Measurements from ENCODE around the gene FLNB. TPM values are rescaled to one million over a fixed set of nuclear protein-coding genes. Genes with fewer than 3 reads are reported as not detected.
"Not testable (repeated sequence)": the region's sequence is repeated elsewhere in the genome, so short reads cannot be mapped to it uniquely, and the experiment has no call there.

The FLNB gene
- total and polyA plus RNA-seq, 3 experiments from 2014 or later: 11.5 to 12.8 (median 12.2) TPM

GRCh38 chr3:57986261-57986660 is 22.0 kb upstream of the FLNB start:
- Mint-ChIP-seq H3K4me3 (no peak overlapping the region), H3K36me3 (no peaks in the 10 kb centered on the region), H3K27me3 (no peaks in the 10 kb centered on the region), H3K4me1 (peaks cover 10 to 11% (median 11%) of the 10 kb centered on the region in 3 donors), H3K9me3 (no peaks in the 10 kb centered on the region), H3K27ac (no peak overlapping the region)
- CTCF ChIA-PET: no interaction called here
- Histone ChIP-seq H3K36me3 (ENCODE audit: insufficient read depth, low read length) (no peaks in the 10 kb centered on the region), H3K9me3 (ENCODE audit: low read length) (no peaks in the 10 kb centered on the region), H3K27me3 (ENCODE audit: insufficient read depth, low read length, poor library complexity, severe bottlenecking) (no peaks in the 10 kb centered on the region), H3K4me3 (ENCODE audit: low read length) (no peak overlapping the region), H3K4me1 (ENCODE audit: insufficient read depth, low read length) (peaks cover 12% of the 10 kb centered on the region), H3K27ac (ENCODE audit: low read depth, low read length) (no peak overlapping the region)
- DNase-seq: no peak
- POLR2A ChIA-PET: no interaction called here

GRCh38 chr3:57989198-57989597 is 19.0 kb upstream of the FLNB start:
- H3K27me3 ChIP-seq (ENCODE audit: insufficient read depth, low read length, poor library complexity, severe bottlenecking); POLR2A ChIA-PET; H3K4me3 ChIP-seq (ENCODE audit: low read length); H3K4me3 Mint-ChIP-seq; H3K9me3 Mint-ChIP-seq; DNase-seq; H3K27ac ChIP-seq (ENCODE audit: low read depth, low read length); H3K27ac Mint-ChIP-seq; CTCF ChIA-PET; H3K27me3 Mint-ChIP-seq; H3K36me3 Mint-ChIP-seq; H3K9me3 ChIP-seq (ENCODE audit: low read length); H3K4me1 ChIP-seq (ENCODE audit: insufficient read depth, low read length); H3K36me3 ChIP-seq (ENCODE audit: insufficient read depth, low read length); H3K4me1 Mint-ChIP-seq: not testable (repeated sequence)

- Mint-ChIP-seq H3K27me3 (no peaks in the 10 kb centered on the region), H3K27ac (no peak overlapping the region), H3K9me3 (no peaks in the 10 kb centered on the region), H3K4me1 (no peaks in the 10 kb centered on the region), H3K4me3 (no peak overlapping the region), H3K36me3 (no peaks in the 10 kb centered on the region)
- H3K4me3 ChIP-seq (ENCODE audit: low read length): no peak overlapping the region
- no peak for DNase-seq
- no peaks in the 10 kb centered on the region for H3K4me1 ChIP-seq (ENCODE audit: insufficient read depth, low read length)
- ChIA-PET CTCF (no interaction called here), POLR2A (no interaction called here)
- H3K27me3 ChIP-seq (ENCODE audit: insufficient read depth, low read length, poor library complexity, severe bottlenecking): no peaks in the 10 kb centered on the region
- H3K9me3 ChIP-seq (ENCODE audit: low read length): no peaks in the 10 kb centered on the region
- no peak overlapping the region for H3K27ac ChIP-seq (ENCODE audit: low read depth, low read length)
- no peaks in the 10 kb centered on the region for H3K36me3 ChIP-seq (ENCODE audit: insufficient read depth, low read length)
These were observed 18.6 kb upstream of the FLNB start for GRCh38 chr3:57989646-57990045.

GRCh38 chr3:57992452-57993213 is 15.6 kb upstream of the FLNB start:
- no peak overlapping the region for H3K27ac ChIP-seq (ENCODE audit: low read depth, low read length)
- Mint-ChIP-seq H3K27me3 (no peaks in the 10 kb centered on the region), H3K36me3 (no peaks in the 10 kb centered on the region), H3K27ac (no peak overlapping the region), H3K4me3 (no peak overlapping the region), H3K4me1 (no peaks in the 10 kb centered on the region), H3K9me3 (no peaks in the 10 kb centered on the region)
- no peak for DNase-seq
- no peak overlapping the region for H3K4me3 ChIP-seq (ENCODE audit: low read length)
- H3K9me3 ChIP-seq (ENCODE audit: low read length): no peaks in the 10 kb centered on the region
- no peaks in the 10 kb centered on the region for H3K36me3 ChIP-seq (ENCODE audit: insufficient read depth, low read length)
- no peaks in the 10 kb centered on the region for H3K4me1 ChIP-seq (ENCODE audit: insufficient read depth, low read length)
- no peaks in the 10 kb centered on the region for H3K27me3 ChIP-seq (ENCODE audit: insufficient read depth, low read length, poor library complexity, severe bottlenecking)
- POLR2A ChIA-PET: no interaction called here
- CTCF ChIA-PET: no interaction called here

GRCh38 chr3:57998366-57999283 is 9.6 kb upstream of the FLNB start:
- CTCF ChIA-PET: interaction anchor here (0.7 kb wide), 1 partner anchor 169 kb away, joined by 3 read pairs; no protein-coding TSS in a partner anchor
- peaks cover 10% of the 10 kb centered on the region in 3 donors for H3K4me1 Mint-ChIP-seq
- Histone ChIP-seq H3K27me3 (ENCODE audit: insufficient read depth, low read length, poor library complexity, severe bottlenecking) (no peaks in the 10 kb centered on the region), H3K4me1 (ENCODE audit: insufficient read depth, low read length) (peaks cover 11% of the 10 kb centered on the region), H3K36me3 (ENCODE audit: insufficient read depth, low read length) (no peaks in the 10 kb centered on the region), H3K27ac (ENCODE audit: low read depth, low read length) (no peak overlapping the region), H3K9me3 (ENCODE audit: low read length) (no peaks in the 10 kb centered on the region), H3K4me3 (ENCODE audit: low read length) (peak overlapping the region; percentile 27)
- peak overlapping the region in 6 of 8 donors; percentile 8 to 84 (median 39) for H3K27ac Mint-ChIP-seq
- H3K27me3 Mint-ChIP-seq: peaks cover 0 to 3% of the 10 kb centered on the region in 2 donors
- POLR2A ChIA-PET: no interaction called here
- peak overlapping the region; percentile 22 to 72 (median 69) for H3K4me3 Mint-ChIP-seq
- no peaks in the 10 kb centered on the region for H3K36me3 Mint-ChIP-seq
- DNase-seq: no peak
- no peaks in the 10 kb centered on the region for H3K9me3 Mint-ChIP-seq

GRCh38 chr3:57999417-58000115 is 8.7 kb upstream of the FLNB start:
- Histone ChIP-seq H3K36me3 (ENCODE audit: insufficient read depth, low read length) (no peaks in the 10 kb centered on the region), H3K27ac (ENCODE audit: low read depth, low read length) (no peak overlapping the region), H3K9me3 (ENCODE audit: low read length) (no peaks in the 10 kb centered on the region), H3K4me3 (ENCODE audit: low read length) (no peak overlapping the region), H3K4me1 (ENCODE audit: insufficient read depth, low read length) (peaks cover 11% of the 10 kb centered on the region), H3K27me3 (ENCODE audit: insufficient read depth, low read length, poor library complexity, severe bottlenecking) (no peaks in the 10 kb centered on the region)
- H3K4me3 Mint-ChIP-seq: no peak overlapping the region
- DNase-seq: no peak
- H3K4me1 Mint-ChIP-seq: peaks cover 10% of the 10 kb centered on the region in 3 donors
- ChIA-PET CTCF (no interaction called here), POLR2A (no interaction called here)
- H3K36me3 Mint-ChIP-seq: no peaks in the 10 kb centered on the region
- H3K9me3 Mint-ChIP-seq: no peaks in the 10 kb centered on the region
- H3K27ac Mint-ChIP-seq: no peak overlapping the region
- H3K27me3 Mint-ChIP-seq: peaks cover 0 to 3% of the 10 kb centered on the region in 2 donors

GRCh38 chr3:58000306-58001085 is 7.7 kb upstream of the FLNB start:
- POLR2A ChIA-PET: interaction anchor here (0.6 kb wide), 1 partner anchor 38 kb away, joined by 5 read pairs; no protein-coding TSS in a partner anchor
- CTCF ChIA-PET: no interaction called here
- H3K27me3 ChIP-seq (ENCODE audit: insufficient read depth, low read length, poor library complexity, severe bottlenecking): no peaks in the 10 kb centered on the region

More at GRCh38 chr3:58000306-58001085, 7.7 kb upstream of the FLNB start:
- Mint-ChIP-seq H3K36me3 (no peaks in the 10 kb centered on the region), H3K4me3 (no peak overlapping the region), H3K27me3 (peaks cover 0 to 3% of the 10 kb centered on the region in 2 donors), H3K27ac (no peak overlapping the region), H3K9me3 (no peaks in the 10 kb centered on the region), H3K4me1 (peaks cover 10% of the 10 kb centered on the region in 3 donors)
- peaks cover 11% of the 10 kb centered on the region for H3K4me1 ChIP-seq (ENCODE audit: insufficient read depth, low read length)
- H3K9me3 ChIP-seq (ENCODE audit: low read length): no peaks in the 10 kb centered on the region
- H3K36me3 ChIP-seq (ENCODE audit: insufficient read depth, low read length): no peaks in the 10 kb centered on the region
- no peak for DNase-seq
- H3K27ac ChIP-seq (ENCODE audit: low read depth, low read length): no peak overlapping the region
- H3K4me3 ChIP-seq (ENCODE audit: low read length): no peak overlapping the region

Data from CD8-positive, alpha-beta memory T cell (primary cell).